ENCODE results near the gene SNX13.

DNA sequence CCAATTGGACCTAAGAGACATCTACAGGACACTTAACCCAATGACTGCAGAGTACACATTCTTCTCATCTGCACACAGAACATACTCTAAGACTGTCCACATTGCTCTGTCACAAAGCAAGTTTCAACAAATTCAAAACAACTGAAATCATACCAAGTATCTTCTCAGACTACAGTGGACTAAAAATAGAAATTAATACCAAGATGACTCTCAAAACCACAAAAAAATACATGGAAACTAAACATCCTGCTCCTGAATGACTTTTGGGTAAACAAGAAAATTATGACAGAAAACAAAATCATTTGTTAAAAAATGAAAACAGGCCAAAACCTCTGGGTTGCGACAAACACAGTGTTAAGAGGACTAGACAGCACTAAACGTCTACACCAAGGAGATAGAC is 24.5 kb downstream of the SNX13 start:
- no peak for TF ChIP-seq TCF12 (IDR thresholded peaks at IDR 0.05)
- TF ChIP-seq POLR2AphosphoS5 (IDR thresholded peaks at IDR 0.05; ENCODE audit: low read depth, low read length) = no peak
- no peak for TF ChIP-seq CTCF (IDR thresholded peaks at IDR 0.05)
- TF ChIP-seq USF2 (IDR thresholded peaks at IDR 0.05; ENCODE audit: borderline replicate concordance, low read depth, low read length) = no peak
- TF ChIP-seq GATA2 (CRISPR knock-in tag; IDR thresholded peaks at IDR 0.05) = no peak
- TF ChIP-seq RAD21 (IDR thresholded peaks at IDR 0.05; ENCODE audit: low read length) = no peak
- TF ChIP-seq CHD2 (IDR thresholded peaks at IDR 0.05; ENCODE audit: low read length, partially characterized antibody) = no peak
- no peak for TF ChIP-seq MEF2A (IDR thresholded peaks at IDR 0.05; ENCODE audit: borderline replicate concordance, low read depth)
